Measurements from ENCODE around the gene LAMA4. TPM values are rescaled to one million over a fixed set of nuclear protein-coding genes. Genes with fewer than 3 reads are reported as not detected.

Gene LAMA4
- total RNA-seq, 4 donors from 2014 or later = 261 to 336 (median 303) TPM

DNA sequence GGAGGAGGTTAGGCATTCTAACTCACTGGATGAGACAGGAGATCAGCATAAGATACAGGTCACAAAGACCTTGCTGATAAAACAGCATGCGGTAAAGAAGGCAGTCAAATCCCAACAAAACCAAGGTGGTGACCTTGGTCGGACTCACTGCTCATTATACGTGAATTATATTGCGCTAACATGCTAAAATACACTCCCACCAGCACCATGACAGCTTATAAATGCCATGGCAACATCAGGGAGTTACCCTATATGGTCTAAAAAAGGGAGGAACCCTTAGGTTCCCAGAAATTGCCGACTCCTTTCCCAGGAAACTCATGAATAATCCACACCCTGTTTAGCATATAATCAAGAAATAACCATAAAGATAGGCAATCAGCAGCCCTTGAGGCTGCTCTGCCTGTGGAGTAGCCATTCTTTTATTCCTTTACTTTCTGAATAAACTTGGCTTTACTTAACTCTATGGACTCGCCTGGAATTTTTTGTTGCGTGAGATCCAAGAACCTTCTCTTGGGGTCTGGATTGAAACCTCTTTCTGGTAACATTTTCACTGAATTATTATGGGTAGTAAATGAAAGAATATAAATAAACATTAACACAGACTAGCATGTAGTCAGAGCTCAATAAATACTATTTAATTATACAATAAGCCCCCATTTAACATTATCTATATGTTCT lies 3.0 kb upstream of the LAMA4 start:
- Histone ChIP-seq H3K4me1 (peaks cover 9 to 16% (median 14%) of the 10 kb centered on the region in 4 donors), H3K36me3 (no peaks in the 10 kb centered on the region), H3K4me3 (no peak overlapping the region), H3K9me3 (no peaks in the 10 kb centered on the region), H3K27ac (replicated peaks in 1 of 4) (no peak overlapping the region), H3K27me3 (no peaks in the 10 kb centered on the region)
- no peak for DNase-seq (ENCODE audit: extremely low spot score)
- TF ChIP-seq EP300 (IDR thresholded peaks at IDR 0.05) (no peak), POLR2AphosphoS5 (IDR thresholded peaks at IDR 0.05) (no peak), CTCF (IDR thresholded peaks at IDR 0.05) (no peak), POLR2A (IDR thresholded peaks at IDR 0.05; ENCODE audit: low read depth) (no peak)
- intact Hi-C loops (cut with DNase I) = no loop called here
- 95% methylated on average over 7 of the region's 7 CpGs for WGBS

DNA sequence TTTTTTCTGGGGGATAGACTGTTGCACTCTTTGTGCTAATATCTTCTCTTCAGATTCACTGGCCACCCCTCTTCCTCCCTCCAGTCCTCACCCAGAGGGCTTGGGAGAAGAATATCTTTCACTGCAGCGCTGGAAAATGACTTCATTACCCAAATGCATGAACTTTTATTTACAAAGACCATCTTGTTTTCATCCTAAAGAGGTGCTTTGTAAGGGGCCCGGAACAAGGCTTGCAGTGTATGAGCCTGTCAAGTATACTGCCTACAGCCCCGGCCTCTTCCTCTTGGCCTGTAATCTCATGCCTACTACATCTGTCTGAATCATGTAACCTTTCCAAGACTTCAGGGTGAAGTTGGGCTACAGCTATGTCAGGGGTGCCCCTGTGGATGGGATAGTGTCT lies 554 bp upstream of the LAMA4 start:
- DNase-seq (ENCODE audit: extremely low spot score) = no peak
- Histone ChIP-seq H3K4me1 (peaks cover 20 to 28% (median 27%) of the 10 kb centered on the region in 4 donors), H3K9me3 (no peaks in the 10 kb centered on the region), H3K27me3 (no peaks in the 10 kb centered on the region), H3K4me3 (peak overlapping the region; percentile 84 to 96 (median 91)), H3K27ac (replicated peaks in 1 of 4) (peak overlapping the region; percentile 92 to 98 (median 93)), H3K36me3 (no peaks in the 10 kb centered on the region)
- 58% methylated on average over 3 of the region's 3 CpGs for WGBS
- TF ChIP-seq POLR2A (IDR thresholded peaks at IDR 0.05; ENCODE audit: low read depth) (no peak), POLR2AphosphoS5 (IDR thresholded peaks at IDR 0.05) (no peak), EP300 (IDR thresholded peaks at IDR 0.05) (no peak), CTCF (IDR thresholded peaks at IDR 0.05) (no peak)
- intact Hi-C loops (cut with DNase I) = loop anchor here (5.0 kb wide), 3 partner anchors 38 to 68 kb away; no protein-coding TSS in a partner anchor

- Histone ChIP-seq H3K4me3 (peak overlapping the region; percentile 84 to 96 (median 91)), H3K27ac (replicated peaks in 1 of 4) (peak overlapping the region; percentile 92 to 98 (median 93)), H3K27me3 (no peaks in the 10 kb centered on the region), H3K9me3 (no peaks in the 10 kb centered on the region), H3K4me1 (peaks cover 24 to 42% (median 42%) of the 10 kb centered on the region in 4 donors), H3K36me3 (no peaks in the 10 kb centered on the region)
- TF ChIP-seq POLR2A (IDR thresholded peaks at IDR 0.05; ENCODE audit: low read depth) (no peak), EP300 (IDR thresholded peaks at IDR 0.05) (no peak), CTCF (IDR thresholded peaks at IDR 0.05) (no peak), POLR2AphosphoS5 (IDR thresholded peaks at IDR 0.05) (no peak)
- DNase-seq (ENCODE audit: extremely low spot score) = peak; percentile 91
- intact Hi-C loops (cut with DNase I) = loop anchor here (5.0 kb wide), 3 partner anchors 36 to 66 kb away; no protein-coding TSS in a partner anchor
- 13% methylated on average over 8 of the region's 8 CpGs for WGBS
These were observed 898 bp downstream of the LAMA4 start for GRCh38 chr6:112253498-112253840.

- no peaks in the 10 kb centered on the region for H3K9me3 ChIP-seq
- 19% methylated on average over 2 of the region's 2 CpGs for WGBS
- TF ChIP-seq POLR2AphosphoS5 (IDR thresholded peaks at IDR 0.05) (peak; percentile 43 to 60), CTCF (IDR thresholded peaks at IDR 0.05) (no peak)
- no peaks in the 10 kb centered on the region for H3K36me3 ChIP-seq
- H3K27ac ChIP-seq (replicated peaks in 1 of 4) = peak overlapping the region; percentile 92 to 98 (median 93)
- peaks cover 30 to 49% (median 48%) of the 10 kb centered on the region in 4 donors for H3K4me1 ChIP-seq
- intact Hi-C loops (cut with DNase I) = loop anchor here (5.0 kb wide), 3 partner anchors 36 to 66 kb away; no protein-coding TSS in a partner anchor
- H3K4me3 ChIP-seq = peak overlapping the region; percentile 84 to 96 (median 91)
- no peaks in the 10 kb centered on the region for H3K27me3 ChIP-seq
- DNase-seq (ENCODE audit: extremely low spot score) = no peak
These were observed 1.5 kb downstream of the LAMA4 start for GRCh38 chr6:112252571-112253497.
